Stimulated activated naive B cell treated with anti-CD40 and anti-IgM and Interleukin-4, amounts not matched to agents 10 μg/mL and 1 μg/mL and 100 μg/mL, for 72 hours (primary cell): Measurements from ENCODE around the gene VSTM2B.
A peak's percentile ranks its signal among the peaks of the same experiment; 100 is the strongest.

Source experiments
- ATAC-seq, 2 donors: fragments of 150-1000 bp; cut with Tn5 transposase; replicated peaks; 2 replicates each; pipeline ENCODE4 v1.10.0; 2021; ENCODE audit warnings: moderate library complexity in 1 of 2
- DNase-seq: peaks from one replicate; pipeline ENCODE4 v3.0.0; 2021
- H3K27ac Mint-ChIP-seq: one replicate; pipeline ENCODE4 v1.8.0; 2022; ENCODE audit warnings: mild to moderate bottlenecking, mixed read lengths
- H3K27me3 Mint-ChIP-seq, 2 donors: one replicate each; pipeline ENCODE4 v1.8.0; 2022; ENCODE audit warnings: mixed read lengths in 2 of 2
- H3K36me3 Mint-ChIP-seq, 2 donors: one replicate each; pipeline ENCODE4 v1.8.0; 2022; ENCODE audit warnings: mixed read lengths in 2 of 2, mild to moderate bottlenecking in 1 of 2
- H3K4me1 Mint-ChIP-seq, 2 donors: one replicate each; pipeline ENCODE4 v1.8.0; 2022; ENCODE audit warnings: mixed read lengths in 2 of 2, mild to moderate bottlenecking in 1 of 2
- H3K4me3 Mint-ChIP-seq, 2 donors: one replicate each; pipeline ENCODE4 v1.8.0; 2022; ENCODE audit warnings: mild to moderate bottlenecking in 2 of 2, mixed read lengths in 2 of 2, moderate library complexity in 1 of 2
- H3K9me3 Mint-ChIP-seq, 2 donors: one replicate each; pipeline ENCODE4 v1.8.0; 2022; ENCODE audit warnings: mixed read lengths in 2 of 2, mild to moderate bottlenecking in 1 of 2

VSTM2B gene

DNA sequence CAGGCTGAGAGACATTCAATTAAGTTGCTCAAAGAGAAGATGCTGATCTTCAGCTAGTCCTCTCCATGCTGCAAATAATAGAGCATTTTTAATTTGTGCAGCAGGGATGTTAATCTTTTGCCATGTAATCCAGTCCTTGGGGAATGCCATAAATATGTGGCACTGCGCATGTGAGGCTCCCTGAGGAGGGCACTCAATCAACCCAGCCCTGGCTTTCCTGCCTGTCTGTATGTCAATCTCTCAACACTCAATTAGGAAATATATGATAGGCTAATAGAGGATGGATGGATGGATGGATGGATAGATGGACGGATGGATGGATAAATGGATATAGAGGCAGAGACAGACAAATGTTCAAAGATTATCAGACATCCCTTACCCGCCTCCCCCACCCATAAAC lies 48.7 kb downstream of the VSTM2B start:
- no peak overlapping the region for H3K4me3 Mint-ChIP-seq
- no peaks in the 10 kb centered on the region for H3K9me3 Mint-ChIP-seq
- ATAC-seq (no peak), DNase-seq (no peak)
- H3K27me3 Mint-ChIP-seq: peaks cover 55% of the 10 kb centered on the region in 2 donors
- H3K4me1 Mint-ChIP-seq: peaks cover 16 to 22% of the 10 kb centered on the region in 2 donors
- H3K36me3 Mint-ChIP-seq: no peaks in the 10 kb centered on the region
- no peak overlapping the region for H3K27ac Mint-ChIP-seq

DNA sequence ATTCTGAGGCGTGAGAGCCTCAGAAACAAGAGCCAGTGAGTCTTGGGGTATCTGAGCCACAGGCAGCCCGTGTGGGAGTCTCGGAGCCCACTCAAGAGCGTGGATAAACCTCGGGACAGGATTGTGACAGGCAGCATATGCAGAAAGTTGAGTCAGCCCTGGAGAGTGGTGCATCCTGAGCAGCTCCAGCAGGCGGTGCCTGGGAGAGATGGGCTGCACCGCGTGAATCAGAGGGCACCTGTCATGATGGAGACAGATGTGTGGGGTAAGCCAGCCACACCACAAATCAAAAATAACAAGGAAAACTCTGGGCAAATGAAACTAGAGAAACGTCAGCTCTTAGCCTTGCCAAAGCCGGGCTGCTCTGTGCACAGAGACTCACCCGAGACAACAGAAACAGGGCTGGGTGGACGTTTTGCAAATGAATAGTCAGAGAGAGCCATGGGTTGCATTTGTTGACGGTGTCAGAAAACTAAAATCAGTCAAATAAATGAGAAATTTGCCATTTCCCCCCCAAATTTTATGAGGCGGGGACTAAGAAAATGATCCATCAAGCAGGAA lies 50.3 kb downstream of the VSTM2B start:
- no peak overlapping the region for H3K27ac Mint-ChIP-seq
- ATAC-seq: peak in 1 of 2 donors; percentile 15
- peaks cover 3% of the 10 kb centered on the region in 2 donors for H3K9me3 Mint-ChIP-seq
- H3K4me3 Mint-ChIP-seq: no peak overlapping the region
- H3K4me1 Mint-ChIP-seq: peaks cover 14 to 22% of the 10 kb centered on the region in 2 donors
- peaks cover 54 to 59% of the 10 kb centered on the region in 2 donors for H3K27me3 Mint-ChIP-seq
- DNase-seq: no peak
- H3K36me3 Mint-ChIP-seq: peaks cover 0 to 3% of the 10 kb centered on the region in 2 donors

DNA sequence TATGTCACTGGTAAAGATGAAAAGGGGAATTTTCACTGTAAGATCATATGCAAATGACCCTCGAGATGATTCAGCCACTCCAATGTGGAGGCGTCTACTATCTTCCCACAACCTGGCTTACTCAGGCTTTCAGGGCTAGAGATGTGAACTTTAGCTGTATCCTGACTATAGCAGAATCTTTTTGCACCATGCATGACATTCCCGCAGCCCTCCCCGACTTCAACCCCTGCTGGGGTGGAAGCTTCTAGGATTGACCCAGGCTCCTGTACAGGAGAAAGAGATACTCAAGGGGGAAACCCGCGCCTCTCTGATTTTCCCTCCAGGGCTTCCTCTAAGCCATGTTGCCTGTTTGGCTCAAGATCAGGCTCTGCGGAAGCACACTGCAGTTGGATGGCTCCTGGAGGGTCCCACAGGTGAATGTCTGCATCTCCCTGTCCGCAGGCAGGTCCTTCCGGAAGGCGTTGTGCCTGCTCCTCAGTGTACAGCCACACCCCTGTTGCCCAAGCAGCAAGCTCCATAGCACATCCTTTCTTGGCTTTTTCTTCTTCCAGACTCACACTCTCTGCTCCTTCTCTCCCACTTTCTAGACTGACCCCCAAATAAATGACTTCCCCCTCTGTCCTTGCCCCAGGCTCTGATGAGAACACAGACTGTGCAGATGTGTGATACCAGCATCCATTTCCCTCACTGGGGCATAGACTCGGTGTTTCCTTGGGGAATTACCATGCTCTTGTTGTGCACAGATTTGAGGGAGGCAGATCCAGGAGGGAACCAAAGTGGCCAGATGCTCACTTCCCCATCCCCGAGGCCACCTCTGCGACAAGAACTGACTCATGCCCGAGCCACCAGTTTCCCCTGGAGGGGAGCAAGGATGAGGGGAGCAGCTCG lies 51.2 kb downstream of the VSTM2B start:
- Mint-ChIP-seq H3K9me3 (peaks cover 5 to 7% of the 10 kb centered on the region in 2 donors), H3K4me3 (no peak overlapping the region), H3K36me3 (peaks cover 0 to 3% of the 10 kb centered on the region in 2 donors), H3K27me3 (peaks cover 53 to 61% of the 10 kb centered on the region in 2 donors), H3K27ac (no peak overlapping the region), H3K4me1 (peaks cover 14 to 22% of the 10 kb centered on the region in 2 donors)
- DNase-seq (peak; percentile 21), ATAC-seq (peak; percentile 83 to 90)

DNA sequence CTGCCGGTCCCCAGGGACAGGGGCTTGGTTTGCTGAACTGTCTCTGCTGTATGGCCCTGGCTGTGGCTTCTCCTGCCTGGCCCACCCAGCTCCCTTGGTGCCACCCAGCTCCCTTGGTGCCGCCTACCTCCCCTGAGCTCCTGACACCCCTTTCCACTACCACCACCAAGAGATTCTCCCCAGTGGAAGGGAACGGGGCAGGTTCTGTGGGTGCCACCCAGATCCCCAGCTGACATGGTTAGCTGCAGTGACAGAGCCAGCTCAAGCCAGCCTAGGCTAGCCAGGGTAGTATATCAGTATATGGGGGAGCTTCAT lies 51.8 kb downstream of the VSTM2B start:
- no peak overlapping the region for H3K4me3 Mint-ChIP-seq
- H3K27me3 Mint-ChIP-seq: peaks cover 47 to 56% of the 10 kb centered on the region in 2 donors
- peaks cover 14 to 22% of the 10 kb centered on the region in 2 donors for H3K4me1 Mint-ChIP-seq
- no peak overlapping the region for H3K27ac Mint-ChIP-seq
- peaks cover 0 to 3% of the 10 kb centered on the region in 2 donors for H3K36me3 Mint-ChIP-seq
- no peak for ATAC-seq
- no peak for DNase-seq
- peaks cover 5 to 7% of the 10 kb centered on the region in 2 donors for H3K9me3 Mint-ChIP-seq

DNA sequence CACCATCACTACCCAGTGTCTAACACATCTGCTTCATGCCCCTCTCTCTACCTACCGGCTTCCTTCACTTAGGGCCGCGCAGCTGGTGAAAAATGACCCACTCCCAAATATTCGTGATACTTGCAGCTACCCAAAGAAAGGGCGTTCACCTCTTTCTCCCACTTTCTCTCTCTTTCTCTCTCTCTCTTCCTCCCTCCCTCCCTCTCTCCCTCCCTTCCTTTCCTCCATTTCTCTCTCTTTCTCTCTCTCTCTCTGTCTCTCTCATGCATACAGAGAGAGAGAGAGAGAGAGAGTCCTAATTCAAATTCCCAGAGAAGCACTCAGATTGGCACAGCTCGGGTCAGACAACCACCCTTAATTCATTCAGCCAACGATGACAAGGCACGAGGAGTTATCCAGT lies 52.6 kb downstream of the VSTM2B start:
- Mint-ChIP-seq H3K9me3 (peaks cover 5 to 7% of the 10 kb centered on the region in 2 donors), H3K27ac (no peak overlapping the region), H3K4me1 (peaks cover 14 to 22% of the 10 kb centered on the region in 2 donors), H3K36me3 (peaks cover 0 to 3% of the 10 kb centered on the region in 2 donors), H3K4me3 (no peak overlapping the region), H3K27me3 (peaks cover 47 to 56% of the 10 kb centered on the region in 2 donors)
- ATAC-seq (no peak), DNase-seq (no peak)

DNA sequence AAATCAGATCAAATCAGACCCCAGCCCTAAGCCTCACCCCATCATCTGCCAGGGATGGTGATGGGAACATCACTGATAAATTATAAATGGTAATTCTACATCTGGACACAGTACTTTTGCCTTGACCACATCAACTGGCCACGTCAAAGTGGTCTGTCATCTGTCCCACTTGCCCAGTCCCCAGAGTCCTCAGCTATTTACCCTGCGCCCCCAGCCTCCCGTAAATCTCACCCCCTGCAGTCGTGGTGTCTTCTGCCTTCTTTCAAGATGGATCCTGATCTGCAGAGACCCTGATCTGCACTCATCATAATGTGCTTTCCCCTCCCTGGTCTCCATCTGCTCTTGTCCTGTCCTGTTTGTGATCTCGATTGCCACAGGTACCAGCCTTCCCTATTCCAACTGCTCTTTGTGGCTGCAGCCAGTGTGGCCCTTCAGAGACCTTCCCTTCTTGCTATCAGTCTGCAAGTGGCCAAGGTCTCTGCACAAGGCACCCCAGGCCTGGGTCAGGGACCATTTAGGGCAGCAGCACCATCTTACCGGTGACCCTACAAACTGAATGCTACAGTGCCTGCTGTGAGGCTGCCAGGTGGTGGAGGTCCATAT lies 53.6 kb downstream of the VSTM2B start:
- DNase-seq (no peak), ATAC-seq (no peak)
- Mint-ChIP-seq H3K9me3 (peaks cover 5 to 7% of the 10 kb centered on the region in 2 donors), H3K27ac (no peak overlapping the region), H3K4me3 (no peak overlapping the region), H3K4me1 (peaks cover 14 to 22% of the 10 kb centered on the region in 2 donors), H3K27me3 (peaks cover 40 to 52% of the 10 kb centered on the region in 2 donors), H3K36me3 (peaks cover 0 to 3% of the 10 kb centered on the region in 2 donors)

DNA sequence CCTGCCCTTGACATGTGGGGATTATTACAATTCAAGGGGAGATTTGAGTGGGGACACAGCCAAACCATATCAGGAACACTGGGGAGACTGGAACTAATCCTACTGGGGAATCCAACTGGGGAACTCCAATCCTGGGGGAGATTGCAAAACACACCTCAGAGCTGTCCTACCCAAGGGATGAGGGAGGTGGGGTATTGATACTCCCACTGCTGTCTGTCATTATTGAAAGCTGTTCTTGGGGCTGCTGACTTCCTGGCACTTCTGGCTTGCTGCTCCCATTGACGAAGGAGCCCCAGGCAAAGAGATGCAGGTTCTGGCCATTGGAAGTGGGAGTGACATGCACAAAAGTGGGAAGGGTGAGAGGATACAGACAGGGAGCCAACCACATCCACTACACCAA lies 55.6 kb downstream of the VSTM2B start:
- no peak for DNase-seq
- peaks cover 9 to 15% of the 10 kb centered on the region in 2 donors for H3K4me1 Mint-ChIP-seq
- peaks cover 0 to 3% of the 10 kb centered on the region in 2 donors for H3K36me3 Mint-ChIP-seq
- no peak for ATAC-seq
- H3K9me3 Mint-ChIP-seq: peaks cover 5 to 7% of the 10 kb centered on the region in 2 donors
- no peak overlapping the region for H3K4me3 Mint-ChIP-seq
- H3K27me3 Mint-ChIP-seq: peaks cover 31 to 40% of the 10 kb centered on the region in 2 donors
- no peak overlapping the region for H3K27ac Mint-ChIP-seq

DNA sequence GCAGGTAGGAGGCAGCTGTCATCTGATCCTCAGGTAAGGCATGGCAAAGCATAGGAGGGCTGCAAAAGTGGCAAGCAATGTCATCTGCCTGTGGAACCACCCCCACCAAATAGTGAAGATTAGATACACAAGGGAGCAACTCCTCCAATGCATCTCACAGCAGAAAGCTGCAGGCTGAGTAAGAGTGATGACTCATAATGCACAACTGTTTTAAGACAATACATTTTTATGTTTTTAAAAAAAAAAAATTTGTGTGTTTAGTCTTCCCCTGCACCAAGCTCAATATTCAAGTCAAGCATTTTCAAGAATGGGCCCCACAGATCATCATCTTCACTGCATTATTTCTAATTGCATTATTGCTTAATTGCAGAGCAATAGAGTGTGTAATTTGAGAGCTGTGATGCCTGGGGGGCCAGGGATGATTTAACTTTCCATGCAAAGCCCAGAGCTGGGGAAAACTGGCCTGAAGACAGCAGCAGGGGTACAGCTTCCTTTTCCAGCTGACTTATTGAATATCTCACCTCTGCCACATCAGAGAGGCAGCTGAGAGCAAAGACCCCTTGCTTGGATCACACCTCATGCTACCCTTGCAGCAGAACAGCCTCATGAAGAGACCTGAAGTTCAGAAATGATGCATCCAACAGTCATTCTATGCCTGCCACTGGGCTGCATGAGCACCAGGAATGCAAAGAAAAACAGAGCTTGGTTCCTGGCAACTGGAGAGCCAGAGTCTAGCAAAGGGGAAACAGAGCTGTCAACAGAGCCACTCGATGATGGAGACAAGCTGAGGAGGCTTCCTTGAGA lies 57.6 kb downstream of the VSTM2B start:
- H3K4me3 Mint-ChIP-seq: no peak overlapping the region
- DNase-seq (no peak), ATAC-seq (no peak)

DNA sequence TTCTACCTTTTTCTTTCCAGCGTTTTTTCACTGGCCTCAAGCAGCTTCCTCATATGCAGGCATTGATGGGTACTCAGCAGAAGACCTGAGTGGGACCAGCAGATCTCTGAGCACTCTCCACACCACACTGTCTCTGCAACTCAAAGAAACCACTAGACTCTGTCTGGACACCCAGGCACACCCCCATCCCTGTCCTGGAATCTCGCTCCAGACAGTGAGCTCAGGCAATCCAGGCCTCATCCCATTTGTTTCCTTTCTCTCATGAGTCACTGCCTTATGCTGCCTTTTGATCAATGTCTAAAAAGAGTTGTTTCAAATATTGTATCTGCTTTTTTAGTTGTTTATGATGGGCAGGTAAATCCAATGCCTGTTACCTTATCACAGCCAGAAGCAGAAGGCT lies 60.6 kb downstream of the VSTM2B start:
- Mint-ChIP-seq H3K27ac (no peak overlapping the region), H3K4me3 (no peak overlapping the region)
- ATAC-seq: no peak

More for the DNA sequence above, 57.6 kb downstream of the VSTM2B start:
- Mint-ChIP-seq H3K4me1 (no peaks in the 10 kb centered on the region), H3K27ac (no peak overlapping the region), H3K9me3 (peaks cover 5 to 7% of the 10 kb centered on the region in 2 donors), H3K36me3 (peaks cover 0 to 3% of the 10 kb centered on the region in 2 donors), H3K27me3 (peaks cover 35 to 40% of the 10 kb centered on the region in 2 donors)

DNA sequence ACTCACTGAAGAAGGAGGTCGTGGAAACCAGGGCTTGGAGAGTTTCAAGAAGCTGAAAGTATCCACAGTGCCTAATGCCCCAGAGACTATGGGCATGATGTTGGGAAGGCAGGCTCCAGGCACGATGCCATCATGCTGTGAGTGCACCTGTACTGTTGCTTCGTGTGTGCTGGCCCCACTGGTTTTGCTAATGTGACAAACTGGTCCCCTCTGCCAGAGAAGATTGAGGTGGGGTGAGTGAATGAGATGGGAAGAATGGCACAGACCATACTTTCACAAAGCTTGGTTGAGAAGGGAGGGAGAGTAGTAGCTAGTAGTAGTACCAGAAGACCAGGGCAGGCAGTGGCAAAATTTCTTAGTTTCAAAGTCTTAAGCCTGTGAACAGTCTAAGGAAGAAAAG lies 61.3 kb downstream of the VSTM2B start:
- H3K27ac Mint-ChIP-seq: no peak overlapping the region
- ATAC-seq: no peak
- peaks cover 3 to 7% of the 10 kb centered on the region in 2 donors for H3K9me3 Mint-ChIP-seq
- peaks cover 26 to 49% of the 10 kb centered on the region in 2 donors for H3K27me3 Mint-ChIP-seq
- no peak overlapping the region for H3K4me3 Mint-ChIP-seq
- H3K36me3 Mint-ChIP-seq: peaks cover 0 to 4% of the 10 kb centered on the region in 2 donors
- no peaks in the 10 kb centered on the region for H3K4me1 Mint-ChIP-seq
- DNase-seq: no peak

More for the DNA sequence above, 60.6 kb downstream of the VSTM2B start:
- Mint-ChIP-seq H3K4me1 (no peaks in the 10 kb centered on the region), H3K9me3 (peaks cover 4 to 7% of the 10 kb centered on the region in 2 donors), H3K27me3 (peaks cover 24 to 45% of the 10 kb centered on the region in 2 donors), H3K36me3 (peaks cover 0 to 4% of the 10 kb centered on the region in 2 donors)
- no peak for DNase-seq

DNA sequence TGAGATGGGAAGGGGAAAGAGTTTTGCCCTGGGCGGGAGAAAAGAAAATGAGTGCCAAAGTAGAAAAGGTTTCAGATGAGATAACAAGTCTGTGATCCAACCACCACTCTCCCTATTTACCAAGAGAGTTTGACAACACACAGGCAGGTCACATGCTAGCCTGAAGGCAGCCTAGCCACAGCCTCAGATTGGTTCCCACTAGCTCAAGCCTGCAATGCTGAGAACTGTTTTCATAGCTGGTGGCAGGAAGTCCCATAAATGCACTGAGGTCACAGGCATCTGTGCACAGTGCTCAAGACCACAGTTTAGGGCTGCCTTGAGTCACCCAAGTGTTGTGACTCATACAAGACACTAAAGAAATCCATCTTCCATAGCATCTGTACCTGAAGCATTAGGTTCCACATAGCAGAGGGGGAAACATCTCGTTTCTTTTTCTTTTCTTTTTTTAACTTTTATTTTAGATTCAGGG lies 61.8 kb downstream of the VSTM2B start:
- peaks cover 3 to 7% of the 10 kb centered on the region in 2 donors for H3K9me3 Mint-ChIP-seq
- H3K27me3 Mint-ChIP-seq: peaks cover 29 to 53% of the 10 kb centered on the region in 2 donors
- H3K4me3 Mint-ChIP-seq: no peak overlapping the region
- H3K27ac Mint-ChIP-seq: no peak overlapping the region
- H3K4me1 Mint-ChIP-seq: no peaks in the 10 kb centered on the region
- ATAC-seq (peak; percentile 58 to 83), DNase-seq (no peak)
- H3K36me3 Mint-ChIP-seq: peaks cover 0 to 4% of the 10 kb centered on the region in 2 donors

DNA sequence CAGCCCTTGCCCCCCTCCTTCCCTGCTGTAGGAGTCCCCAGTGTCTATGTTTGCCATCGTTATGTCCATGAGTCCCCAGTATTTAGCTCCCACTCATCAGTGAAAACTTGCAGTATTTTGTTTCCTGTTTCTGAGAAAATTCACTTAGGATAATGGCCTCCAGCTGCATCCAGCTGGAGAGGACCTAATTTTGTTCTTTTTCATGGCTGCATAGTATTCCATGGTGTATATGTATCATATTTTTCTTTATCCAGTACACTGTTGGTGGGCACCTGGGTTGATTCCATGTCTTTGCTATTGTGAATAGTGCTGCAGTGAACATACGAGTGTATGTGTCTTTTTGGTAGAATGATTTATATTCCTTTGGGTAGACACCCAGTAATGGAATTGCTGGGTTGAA lies 62.3 kb downstream of the VSTM2B start:
- H3K27ac Mint-ChIP-seq: no peak overlapping the region
- no peaks in the 10 kb centered on the region for H3K4me1 Mint-ChIP-seq
- no peak for ATAC-seq
- H3K4me3 Mint-ChIP-seq: no peak overlapping the region
- H3K36me3 Mint-ChIP-seq: peaks cover 0 to 4% of the 10 kb centered on the region in 2 donors
- H3K9me3 Mint-ChIP-seq: peaks cover 3 to 7% of the 10 kb centered on the region in 2 donors
- no peak for DNase-seq
- peaks cover 34 to 57% of the 10 kb centered on the region in 2 donors for H3K27me3 Mint-ChIP-seq

DNA sequence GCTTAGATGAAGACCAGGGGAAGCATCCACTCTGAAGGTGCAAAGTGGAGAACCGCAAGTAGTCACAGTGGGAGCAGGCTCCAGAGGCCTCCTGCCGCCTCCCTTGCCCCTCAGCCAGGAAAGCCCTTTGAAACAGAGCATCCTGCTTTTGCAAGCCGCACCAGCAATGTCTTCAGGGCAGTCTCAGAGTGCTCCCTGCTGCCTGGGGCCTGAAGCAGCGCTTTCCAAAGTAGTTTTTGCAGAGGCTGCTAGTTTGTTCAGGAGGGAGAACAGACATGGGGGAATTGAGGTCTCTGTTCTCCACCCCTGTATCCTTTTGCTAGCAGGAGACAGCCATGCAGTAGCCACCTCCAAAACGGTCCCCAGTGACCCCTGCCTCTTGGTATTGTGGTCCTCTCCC lies 64.5 kb downstream of the VSTM2B start:
- H3K27me3 Mint-ChIP-seq: peaks cover 48 to 73% of the 10 kb centered on the region in 2 donors
- peaks cover 0 to 4% of the 10 kb centered on the region in 2 donors for H3K36me3 Mint-ChIP-seq
- no peak overlapping the region for H3K27ac Mint-ChIP-seq
- no peak for ATAC-seq
- no peak overlapping the region for H3K4me3 Mint-ChIP-seq
- H3K4me1 Mint-ChIP-seq: no peaks in the 10 kb centered on the region
- H3K9me3 Mint-ChIP-seq: peaks cover 3 to 7% of the 10 kb centered on the region in 2 donors
- DNase-seq: no peak

DNA sequence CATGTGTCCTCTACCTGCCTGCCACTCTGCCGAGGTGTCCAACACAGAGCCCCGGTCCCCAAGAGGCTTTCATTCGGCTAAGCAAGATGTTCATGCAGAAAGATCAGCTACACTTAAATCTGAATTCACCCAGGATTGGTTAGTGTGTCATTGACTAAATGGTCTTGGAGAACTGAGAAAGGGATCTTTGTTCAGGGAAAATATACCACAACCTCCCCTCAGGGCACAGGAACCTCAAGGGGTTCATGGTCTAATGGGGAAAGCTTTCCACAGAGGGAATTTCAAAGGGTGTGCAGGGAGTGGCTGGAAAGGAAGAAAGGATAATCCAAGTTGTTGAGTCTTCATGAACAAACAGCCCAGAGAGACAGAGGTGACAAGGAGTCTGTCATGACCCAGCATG lies 65.9 kb downstream of the VSTM2B start:
- Mint-ChIP-seq H3K36me3 (peaks cover 0 to 4% of the 10 kb centered on the region in 2 donors), H3K4me1 (no peaks in the 10 kb centered on the region), H3K4me3 (no peak overlapping the region), H3K27me3 (peaks cover 51 to 64% of the 10 kb centered on the region in 2 donors), H3K9me3 (peaks cover 3 to 7% of the 10 kb centered on the region in 2 donors), H3K27ac (no peak overlapping the region)
- ATAC-seq (no peak), DNase-seq (no peak)
